Peyer's patch (tissue), 4 donors: ENCODE results near the gene ROBO3. TPM values are rescaled to one million over a fixed set of nuclear protein-coding genes. Genes with fewer than 3 reads are reported as not detected.

ENCODE experiments used
- DNase-seq, 3 donors: peaks; one replicate each; pipeline ENCODE4 v3.0.0-alpha.2; 2017 to 2019
- H3K27ac ChIP-seq, 4 donors: fragments of 200-600 bp; sonication (generic); one replicate each; pipeline ENCODE4 v1.5.1; 2016 to 2019
- H3K27me3 ChIP-seq, 2 donors: fragments of 200-600 bp; sonication (generic); one replicate each; pipeline ENCODE4 v1.5.1; 2019
- H3K36me3 ChIP-seq, 3 donors: fragments of 200-600 bp; sonication (generic); one replicate each; pipeline ENCODE4 v1.5.1; 2016 to 2019
- H3K4me1 ChIP-seq, 4 donors: fragments of 200-600 bp; sonication (generic); one replicate each; pipeline ENCODE4 v1.5.1; 2016 to 2019
- H3K4me3 ChIP-seq, 4 donors: fragments of 200-600 bp; sonication (generic); 1 replicate in 3 of 4; 2 replicates in 1 of 4; pipeline ENCODE4 v1.5.1; 2016 to 2019; ENCODE audit warnings: mild to moderate bottlenecking in 1 of 4
- H3K9me3 ChIP-seq, 4 donors: fragments of 200-600 bp; sonication (generic); one replicate each; pipeline ENCODE4 v1.5.1; 2016 to 2019; ENCODE audit warnings: mild to moderate bottlenecking in 1 of 4
- POLR2A ChIP-seq, 2 donors: fragments of 450-650 bp; IDR thresholded peaks; one replicate each; pipeline ENCODE4 v1.5.1; 2017; ENCODE audit warnings: antibody characterized with exemption in 2 of 2, mild to moderate bottlenecking in 2 of 2, moderate library complexity in 2 of 2
- total RNA-seq, 4 donors: library from RNA; depleted of rRNA; stranded (reverse); fragments of >200 nt; gene quantifications; one replicate each; pipeline ENCODE4 v1.1.0, GENCODE V29; 2016
- TF ChIP-seq, protein P1 (sequence below), 6 experiments: fragments of 450-650 bp in 4 of 6; fragments of 200-600 bp in 2 of 6; sonication (generic) in 1 of 6; IDR thresholded peaks; one replicate each; pipeline ENCODE4 v1.5.1; 2017 to 2019; ENCODE audit warnings: antibody characterized with exemption in 6 of 6, mild to moderate bottlenecking in 3 of 6, moderate library complexity in 1 of 6

Gene ROBO3
- total RNA-seq, 4 donors from 2014 or later: 3.6 to 49.5 (median 16.1) TPM

DNA sequence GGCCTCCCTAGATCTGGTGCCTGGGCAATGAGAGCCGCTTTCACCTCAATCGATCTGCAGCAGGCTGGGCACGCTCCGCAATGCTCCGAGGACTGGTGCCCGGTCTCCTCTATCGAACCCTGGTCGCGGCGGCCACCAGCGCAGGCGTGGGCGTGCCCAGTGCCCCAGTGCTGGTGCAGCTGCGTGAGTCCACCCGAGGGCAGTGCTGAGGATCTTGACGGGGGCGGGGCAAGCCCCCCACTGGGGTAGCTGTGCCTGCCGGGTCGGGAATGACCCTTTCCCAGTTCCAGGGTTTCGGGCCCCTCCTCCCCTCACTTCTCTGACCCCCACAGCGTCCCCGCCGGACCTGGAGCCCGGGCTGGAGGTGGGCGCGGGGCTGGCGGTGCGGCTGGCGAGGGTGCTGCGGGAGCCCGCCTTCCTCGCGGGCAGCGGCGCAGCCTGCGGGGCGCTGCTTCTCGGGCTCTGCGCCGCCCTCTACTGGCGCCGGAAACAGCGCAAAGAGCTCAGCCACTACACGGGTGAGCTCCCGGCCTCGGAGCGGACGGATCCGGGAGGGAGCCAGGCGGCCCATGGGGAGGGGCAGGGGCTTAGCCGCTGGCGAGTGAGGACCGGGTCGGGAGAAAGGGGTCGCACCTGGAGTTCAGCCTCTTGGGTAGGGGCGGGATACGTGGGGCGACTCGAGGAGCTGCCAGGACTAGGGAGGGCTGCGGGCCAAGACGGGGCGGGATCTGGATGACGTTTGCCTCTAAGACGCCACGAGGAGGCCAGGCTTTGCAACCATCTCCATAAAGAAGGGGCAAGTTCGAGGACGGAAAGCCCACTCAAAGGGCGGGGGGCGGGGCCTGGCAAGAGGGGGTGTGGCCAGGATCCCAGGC, 10.9 kb downstream of the ROBO3 start:
- Histone ChIP-seq H3K36me3 (no peaks in the 10 kb centered on the region), H3K27ac (peak overlapping the region; percentile 57 to 89 (median 75)), H3K9me3 (no peaks in the 10 kb centered on the region), H3K27me3 (no peaks in the 10 kb centered on the region), H3K4me1 (peaks cover 0 to 20% (median 0%) of the 10 kb centered on the region in 4 donors), H3K4me3 (peak overlapping the region; percentile 42 to 71 (median 58))
- peak; percentile 57 to 90 (median 88) for DNase-seq
- no peak for TF ChIP-seq POLR2A (IDR thresholded peaks at IDR 0.05)
- TF ChIP-seq, protein P1, sequence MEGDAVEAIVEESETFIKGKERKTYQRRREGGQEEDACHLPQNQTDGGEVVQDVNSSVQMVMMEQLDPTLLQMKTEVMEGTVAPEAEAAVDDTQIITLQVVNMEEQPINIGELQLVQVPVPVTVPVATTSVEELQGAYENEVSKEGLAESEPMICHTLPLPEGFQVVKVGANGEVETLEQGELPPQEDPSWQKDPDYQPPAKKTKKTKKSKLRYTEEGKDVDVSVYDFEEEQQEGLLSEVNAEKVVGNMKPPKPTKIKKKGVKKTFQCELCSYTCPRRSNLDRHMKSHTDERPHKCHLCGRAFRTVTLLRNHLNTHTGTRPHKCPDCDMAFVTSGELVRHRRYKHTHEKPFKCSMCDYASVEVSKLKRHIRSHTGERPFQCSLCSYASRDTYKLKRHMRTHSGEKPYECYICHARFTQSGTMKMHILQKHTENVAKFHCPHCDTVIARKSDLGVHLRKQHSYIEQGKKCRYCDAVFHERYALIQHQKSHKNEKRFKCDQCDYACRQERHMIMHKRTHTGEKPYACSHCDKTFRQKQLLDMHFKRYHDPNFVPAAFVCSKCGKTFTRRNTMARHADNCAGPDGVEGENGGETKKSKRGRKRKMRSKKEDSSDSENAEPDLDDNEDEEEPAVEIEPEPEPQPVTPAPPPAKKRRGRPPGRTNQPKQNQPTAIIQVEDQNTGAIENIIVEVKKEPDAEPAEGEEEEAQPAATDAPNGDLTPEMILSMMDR (IDR thresholded peaks at IDR 0.05): peak in 5 of 6 experiments; percentile 22 to 74 (median 72)

DNA sequence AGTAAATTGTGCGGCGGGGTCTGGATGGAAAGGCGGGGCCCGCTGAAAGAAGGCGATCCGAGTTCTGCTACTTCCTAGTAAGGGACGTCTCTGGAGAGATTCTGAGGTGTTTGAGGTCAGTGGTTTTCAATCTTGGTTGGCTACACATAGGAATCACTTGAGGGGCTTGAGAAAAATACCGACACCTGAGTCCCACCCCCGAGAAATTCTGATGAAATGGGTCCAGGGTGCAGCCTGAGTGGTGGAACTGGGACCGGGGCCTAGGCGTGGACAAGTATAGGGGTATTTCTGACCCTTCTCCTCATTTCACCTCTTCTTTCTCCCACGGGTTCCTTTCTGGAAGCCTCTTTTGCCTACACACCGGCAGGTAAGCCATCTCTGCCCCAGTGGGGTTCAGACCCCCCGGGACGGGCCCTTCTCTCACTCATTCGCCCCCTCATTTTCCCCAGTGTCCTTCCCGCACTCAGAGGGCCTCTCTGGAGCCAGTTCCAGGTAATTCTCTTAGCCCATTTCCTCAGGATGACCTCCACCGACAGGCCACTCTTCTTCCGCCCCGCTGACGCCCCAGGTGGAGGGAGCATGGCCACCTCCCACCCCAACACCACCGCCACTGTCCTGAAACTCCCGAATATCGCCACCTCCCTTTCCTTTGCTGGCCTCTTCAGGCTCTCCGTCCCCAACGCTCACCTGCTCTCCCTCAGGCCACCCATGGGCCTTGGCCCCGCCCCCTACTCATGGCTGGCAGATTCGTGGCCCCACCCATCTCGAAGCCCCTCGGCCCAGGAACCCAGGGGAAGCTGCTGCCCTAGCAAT, 11.8 kb downstream of the ROBO3 start:
- Histone ChIP-seq H3K27ac (peak overlapping the region; percentile 57 to 89 (median 75)), H3K4me1 (peaks cover 0 to 20% (median 0%) of the 10 kb centered on the region in 4 donors), H3K9me3 (no peaks in the 10 kb centered on the region), H3K27me3 (no peaks in the 10 kb centered on the region), H3K36me3 (no peaks in the 10 kb centered on the region), H3K4me3 (peak overlapping the region; percentile 42 to 71 (median 58))
- DNase-seq: no peak
- TF ChIP-seq, protein P1 (IDR thresholded peaks at IDR 0.05): no peak

DNA sequence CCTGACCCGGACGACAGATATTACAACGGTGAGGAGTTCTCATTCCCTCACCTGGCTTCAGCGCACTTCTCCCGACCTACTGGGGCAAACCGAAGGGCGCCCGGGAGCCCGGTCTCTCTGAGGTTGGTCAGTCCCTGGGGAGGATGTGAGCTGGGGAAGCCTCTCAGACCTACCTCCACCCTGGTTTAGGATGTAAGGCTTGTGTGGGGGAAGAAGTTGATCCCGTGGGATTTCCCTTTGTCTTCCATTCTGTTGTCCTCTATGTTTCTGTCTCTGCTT, 12.3 kb downstream of the ROBO3 start:
- H3K27ac ChIP-seq: no peak overlapping the region
- H3K36me3 ChIP-seq: no peaks in the 10 kb centered on the region
- no peak for DNase-seq
- no peaks in the 10 kb centered on the region for H3K9me3 ChIP-seq
- H3K4me1 ChIP-seq: peaks cover 0 to 20% (median 0%) of the 10 kb centered on the region in 4 donors
- TF ChIP-seq, protein P1 (IDR thresholded peaks at IDR 0.05): no peak
- no peak for TF ChIP-seq POLR2A (IDR thresholded peaks at IDR 0.05)
- no peaks in the 10 kb centered on the region for H3K27me3 ChIP-seq
- peak overlapping the region in 1 of 4 donors; percentile 65 for H3K4me3 ChIP-seq

DNA sequence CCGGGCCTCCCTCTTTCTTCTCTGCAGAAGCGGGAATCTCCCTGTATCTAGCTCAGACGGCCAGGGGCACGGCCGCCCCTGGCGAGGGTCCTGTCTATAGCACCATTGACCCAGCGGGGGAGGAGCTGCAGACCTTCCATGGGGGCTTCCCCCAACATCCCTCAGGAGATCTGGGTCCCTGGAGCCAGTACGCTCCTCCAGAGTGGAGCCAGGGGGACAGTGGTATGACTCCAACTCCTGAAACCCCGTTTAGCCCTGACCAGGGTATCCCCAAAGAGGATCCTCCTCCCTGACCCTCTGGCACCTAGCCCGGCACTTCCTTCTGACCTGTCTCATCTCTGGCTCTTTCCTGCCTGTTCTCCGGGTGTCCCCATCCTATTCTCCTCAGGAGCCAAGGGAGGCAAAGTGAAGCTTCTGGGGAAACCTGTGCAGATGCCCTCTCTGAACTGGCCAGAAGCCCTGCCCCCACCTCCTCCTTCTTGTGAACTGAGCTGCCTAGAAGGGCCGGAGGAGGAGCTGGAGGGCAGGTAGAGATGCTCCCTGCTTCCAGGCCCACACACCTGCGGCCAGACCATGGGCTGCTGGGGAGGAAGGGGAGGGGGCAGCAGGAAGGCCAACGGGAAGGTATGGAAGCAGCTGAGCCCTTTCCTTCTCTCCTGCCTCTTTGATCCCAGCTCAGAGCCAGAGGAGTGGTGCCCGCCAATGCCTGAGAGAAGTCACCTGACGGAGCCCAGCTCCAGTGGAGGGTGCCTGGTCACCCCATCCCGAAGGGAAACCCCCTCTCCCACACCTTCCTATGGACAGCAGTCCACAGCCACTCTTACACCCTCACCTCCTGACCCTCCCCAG, 12.9 kb downstream of the ROBO3 start:
- DNase-seq: no peak
- H3K27ac ChIP-seq: no peak overlapping the region
- no peak overlapping the region for H3K4me3 ChIP-seq
- no peaks in the 10 kb centered on the region for H3K36me3 ChIP-seq
- peaks cover 0 to 20% (median 0%) of the 10 kb centered on the region in 4 donors for H3K4me1 ChIP-seq
- no peak for TF ChIP-seq POLR2A (IDR thresholded peaks at IDR 0.05)
- TF ChIP-seq, protein P1 (IDR thresholded peaks at IDR 0.05): no peak
- no peaks in the 10 kb centered on the region for H3K9me3 ChIP-seq
- no peaks in the 10 kb centered on the region for H3K27me3 ChIP-seq
